VCaP (cell line): Measurements from ENCODE around the gene FOXJ3.

ENCODE experiments used
- H3K27ac ChIP-seq: fragments of 450-650 bp; 2 replicates; pipeline ENCODE4 v1.5.1; 2017
- CTCF ChIP-seq: fragments of 450-650 bp; conservative IDR thresholded peaks from 2 replicates; pipeline ENCODE4 v1.5.1; 2017; ENCODE audit warnings: mild to moderate bottlenecking, moderate library complexity

Gene FOXJ3

GRCh38 chr1:42369471-42369870, 34.4 kb upstream of the FOXJ3 start:
- no peak for TF ChIP-seq CTCF
- no peak overlapping the region for H3K27ac ChIP-seq

GRCh38 chr1:42368096-42368795, 33.2 kb upstream of the FOXJ3 start:
- no peak for TF ChIP-seq CTCF

DNA sequence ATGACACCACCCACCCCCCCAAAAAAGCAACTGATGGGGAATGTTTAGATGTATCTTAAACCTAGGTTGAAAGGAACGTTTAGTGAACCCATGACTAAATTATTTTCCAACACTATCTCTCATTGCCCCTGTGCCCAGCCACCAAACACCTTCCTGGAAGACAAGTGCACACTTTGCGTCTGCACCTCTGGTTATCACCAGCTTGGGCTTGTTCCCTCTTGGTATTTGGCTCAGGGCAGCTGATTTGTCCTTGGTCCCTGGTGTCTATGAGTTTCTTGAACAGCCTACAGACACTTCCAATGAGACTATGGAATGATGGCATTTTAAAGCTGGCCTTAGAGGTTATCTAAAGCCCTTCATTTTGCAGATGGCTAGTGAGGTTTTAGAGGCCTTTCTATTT, 30.1 kb upstream of the FOXJ3 start:
- no peak for TF ChIP-seq CTCF
- H3K27ac ChIP-seq: no peak overlapping the region

More at GRCh38 chr1:42368096-42368795, 33.2 kb upstream of the FOXJ3 start:
- H3K27ac ChIP-seq: no peak overlapping the region

DNA sequence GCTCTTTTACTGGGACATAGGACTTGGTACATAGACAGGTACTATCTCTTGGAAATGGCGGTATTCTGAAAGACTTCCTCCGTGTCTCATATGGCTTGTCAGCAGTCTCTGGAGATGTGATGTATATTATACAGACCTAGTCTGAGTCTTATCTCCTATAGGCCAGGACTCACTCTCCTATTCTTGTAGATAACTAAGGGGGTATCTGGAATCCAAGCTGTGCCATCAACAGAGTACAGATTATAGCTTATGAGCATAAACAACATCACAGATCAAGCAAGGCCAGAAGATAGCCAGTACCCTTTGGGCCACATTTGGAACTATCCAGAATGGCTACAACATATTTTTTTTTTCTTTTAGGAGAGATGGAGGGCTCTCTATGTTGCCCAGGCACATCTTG, 29.5 kb upstream of the FOXJ3 start:
- H3K27ac ChIP-seq: no peak overlapping the region
- TF ChIP-seq CTCF: no peak

DNA sequence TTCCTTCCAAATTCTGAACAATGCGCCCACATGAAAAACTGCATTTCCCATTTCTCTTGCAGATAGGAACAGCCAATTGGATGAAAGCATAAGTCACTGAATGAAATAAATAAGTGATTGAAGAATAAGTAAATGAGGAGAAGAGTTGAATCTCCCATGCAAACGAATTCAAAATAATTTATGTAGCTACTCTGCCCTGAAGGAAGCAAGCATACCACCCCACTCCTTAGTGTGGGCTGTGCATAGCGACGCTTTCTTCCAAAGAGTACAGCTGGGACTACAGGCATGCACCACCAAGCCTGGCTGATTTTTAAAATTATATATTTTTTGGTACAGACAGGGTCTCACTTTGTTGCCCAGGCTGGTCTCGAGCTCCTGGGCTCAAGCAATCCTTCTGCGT, 29.1 kb upstream of the FOXJ3 start:
- H3K27ac ChIP-seq: no peak overlapping the region
- no peak for TF ChIP-seq CTCF

GRCh38 chr1:42359466-42359865, 24.4 kb upstream of the FOXJ3 start:
- H3K27ac ChIP-seq: no peak overlapping the region
- no peak for TF ChIP-seq CTCF

DNA sequence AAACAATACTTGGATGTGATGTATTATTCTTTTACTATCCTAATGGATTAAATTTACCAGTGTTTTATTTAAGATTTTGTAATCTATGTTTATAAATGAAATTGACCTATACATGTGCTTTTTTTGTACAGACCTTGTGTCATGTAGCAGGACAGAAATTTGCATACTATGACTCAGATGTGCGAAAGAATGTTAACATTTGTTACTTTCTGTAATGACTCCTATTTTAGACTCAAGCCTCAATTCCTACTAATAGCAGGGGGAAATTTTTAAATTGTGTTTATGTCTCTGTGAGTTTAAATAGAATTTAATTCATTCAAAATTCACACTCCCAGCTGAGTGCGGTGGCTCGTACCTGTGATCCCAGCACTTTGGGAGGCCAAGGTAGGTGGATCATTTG, 23.8 kb upstream of the FOXJ3 start:
- no peak overlapping the region for H3K27ac ChIP-seq
- TF ChIP-seq CTCF: no peak
